ENCODE data around the gene ZNF827. TPM values are rescaled to one million over a fixed set of nuclear protein-coding genes. Genes with fewer than 3 reads are reported as not detected.
A peak's percentile ranks its signal among the peaks of the same experiment; 100 is the strongest.

The ZNF827 gene
- total and polyA plus RNA-seq, 2 of the 8 experiments (the other 6 are each of a cell fraction or from before 2014, with no cell fraction given): 25.3 to 26.2 TPM

DNA sequence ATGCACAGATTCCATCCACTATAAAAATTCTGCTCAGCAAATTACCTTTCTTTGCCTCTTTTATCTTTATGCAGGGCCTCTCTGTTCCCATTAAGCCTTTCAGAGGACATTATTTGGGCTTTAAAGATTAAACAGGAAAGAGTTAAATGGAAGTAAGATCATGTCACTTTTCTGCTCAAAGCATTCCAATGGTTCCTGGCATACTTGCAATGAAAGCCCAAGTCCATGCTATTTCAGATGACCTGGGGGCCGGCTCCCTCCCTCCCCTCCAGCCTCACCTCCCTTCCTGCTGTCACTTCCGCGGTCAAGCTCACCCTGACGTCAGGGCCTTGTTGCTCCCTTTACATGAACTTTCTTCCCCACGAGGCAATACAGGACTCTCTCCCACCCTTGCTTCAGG, 133.1 kb downstream of the ZNF827 start:
- no peaks in the 10 kb centered on the region for H4K20me1 ChIP-seq (replicated peaks in 1 of 2; ENCODE audit: control insufficient read depth in 1 of 2, insufficient read depth in 2 of 2, low read length in 2 of 2)
- 0 out of 2 replicates have a peak overlapping the region, but pooled peaks have one; percentile 16 for H2BK20ac ChIP-seq (ENCODE audit: low read length)
- 0 out of 2 replicates have a peak overlapping the region, but pooled peaks have one; percentile 54 for H2BK5ac ChIP-seq (ENCODE audit: low read depth, low read length)
- H3K14ac ChIP-seq (ENCODE audit: insufficient read length): no peak overlapping the region
- H4K91ac ChIP-seq (replicated peaks; ENCODE audit: insufficient read length, low read length): no peak overlapping the region
- H3K9me3 ChIP-seq (ENCODE audit: insufficient read depth in 2 of 2, low read depth in 1 of 2, low read length in 1 of 2): peaks cover 10 to 11% of the 10 kb centered on the region in 2 experiments
- H2AK5ac ChIP-seq (ENCODE audit: low read depth, low read length): 0 out of 2 replicates have a peak overlapping the region, but pooled peaks have one; percentile 19
- H3K4ac ChIP-seq (replicated peaks; ENCODE audit: insufficient read length, low read depth, low read length): no peak overlapping the region
- H3K27ac ChIP-seq (ENCODE audit: low read depth, low read length): no peak overlapping the region
- TF ChIP-seq BCL11A (IDR thresholded peaks at IDR 0.05; ENCODE audit: low read depth in 2 of 2, low read length in 2 of 2) (no peak), TEAD4 (IDR thresholded peaks at IDR 0.05; ENCODE audit: low read depth, low read length) (peak; percentile 81), POU5F1 (IDR thresholded peaks at IDR 0.05; ENCODE audit: low read depth, low read length) (no peak), EGR1 (IDR thresholded peaks at IDR 0.05; ENCODE audit: borderline replicate concordance, low read depth, low read length) (no peak)
- ChIA-PET POLR2A (ENCODE audit: partially characterized antibody) (no interaction called here), CTCF (ENCODE audit: partially characterized antibody) (interaction anchor here (0.6 to 0.9 kb wide), 3 partner anchors 11 to 231 kb away, joined by 3 read pairs; no protein-coding TSS in a partner anchor)
- no peak overlapping the region for H4K5ac ChIP-seq (ENCODE audit: insufficient read length, low read depth, low read length)
- H3K36me3 ChIP-seq (ENCODE audit: control insufficient read depth in 2 of 4, insufficient read depth in 4 of 4, low read length in 3 of 4): peaks cover 0 to 18% (median 7%) of the 10 kb centered on the region in 4 experiments; a peak in 4 of 8 replicates
- no peaks in the 10 kb centered on the region for H3K79me2 ChIP-seq (ENCODE audit: control insufficient read depth in 1 of 2, insufficient read depth in 2 of 2, low read length in 2 of 2)
- DNase-seq (ENCODE audit: low read depth in 1 of 2, low spot score in 2 of 2) (peak in 1 of 2 experiments; percentile 71), FAIRE-seq (no peak)
- no peak overlapping the region for H2BK120ac ChIP-seq (replicated peaks; ENCODE audit: low read depth, low read length)
- peak overlapping the region; percentile 62; the same call in 1 of the 2 replicates for H2BK12ac ChIP-seq (ENCODE audit: low read depth, low read length)
- no peaks in the 10 kb centered on the region for H3K27me3 ChIP-seq (replicated peaks in 1 of 4; ENCODE audit: control insufficient read depth in 3 of 4, extremely low read depth in 1 of 4, insufficient read depth in 3 of 4, low read length in 3 of 4)
- H3K4me1 ChIP-seq (replicated peaks in 1 of 4; ENCODE audit: control insufficient read depth in 3 of 4, insufficient read depth in 4 of 4, low read length in 3 of 4): peaks cover 0 to 5% (median 3%) of the 10 kb centered on the region in 4 experiments; a peak in 2 of 7 replicates
- H3K4me3 ChIP-seq (ENCODE audit: extremely low read depth in 1 of 4, insufficient read depth in 2 of 4, low read depth in 3 of 4, low read length in 4 of 4): no peak overlapping the region
- H3K79me1 ChIP-seq (ENCODE audit: low read depth, low read length): no peaks in the 10 kb centered on the region
- no peak overlapping the region for H3K4me2 ChIP-seq (ENCODE audit: insufficient read depth in 1 of 2, low read depth in 2 of 2, low read length in 2 of 2)
- 51% methylated on average over 5 of the region's 5 CpGs; no CpG with 5 or more reads in 1 of the 2 experiments for WGBS, 2 experiments (ENCODE audit: extremely low coverage in 1 of 2, insufficient coverage in 1 of 2, insufficient read length in 1 of 2, insufficient replicate concordance in 2 of 2, low coverage in 1 of 2, low lambda C conversion rate in 2 of 2, missing lambda C conversion rate in 1 of 2)
- H4K8ac ChIP-seq (ENCODE audit: extremely low read depth, insufficient read depth, low read length): no peak overlapping the region
- H2AFZ ChIP-seq (ENCODE audit: low read length): no peak overlapping the region
- no peak overlapping the region for H2BK15ac ChIP-seq (ENCODE audit: low read length)
- H3K18ac ChIP-seq (ENCODE audit: extremely low read depth, low read length): no peak overlapping the region
- H3K9ac ChIP-seq (replicated peaks in 1 of 4; ENCODE audit: extremely low read depth in 1 of 4, low read depth in 3 of 4, low read length in 3 of 4): no peak overlapping the region
- no peaks in the 10 kb centered on the region for H3K23me2 ChIP-seq (ENCODE audit: low read depth, low read length)
- H3K56ac ChIP-seq (replicated peaks; ENCODE audit: insufficient read length, low read depth, low read length): no peak overlapping the region
- no peak overlapping the region for H3K23ac ChIP-seq (ENCODE audit: insufficient read length)

Data from H1 (cell line).